KOPT-K1 (cell line): ENCODE measurements around the gene DMKN.

Experiments used
- H3K27ac ChIP-seq: fragments of 200-600 bp; sonication (generic); 2 replicates; pipeline ENCODE4 v1.5.1; 2016; ENCODE audit warnings: antibody characterized with exemption, mild to moderate bottlenecking, low read depth, low read length; ENCODE audit not compliant: poor library complexity, severe bottlenecking
- H3K36me3 ChIP-seq: fragments of 200-600 bp; sonication (generic); 2 replicates; pipeline ENCODE4 v1.5.1; 2017; ENCODE audit warnings: antibody characterized with exemption, mild to moderate bottlenecking, low read length, moderate library complexity; ENCODE audit not compliant: insufficient read depth
- H3K9me3 ChIP-seq: fragments of 200-600 bp; sonication (generic); 2 replicates; pipeline ENCODE4 v1.5.1; 2017; ENCODE audit warnings: antibody characterized with exemption, low read length, mild to moderate bottlenecking; ENCODE audit not compliant: insufficient read depth, poor library complexity, severe bottlenecking

Gene DMKN

GRCh38 chr19:35553385-35554000 is 40.0 kb upstream of the DMKN start:
- Histone ChIP-seq H3K27ac (no peak overlapping the region), H3K9me3 (no peaks in the 10 kb centered on the region), H3K36me3 (no peaks in the 10 kb centered on the region)

- no peak overlapping the region for H3K27ac ChIP-seq
- no peaks in the 10 kb centered on the region for H3K36me3 ChIP-seq
- no peaks in the 10 kb centered on the region for H3K9me3 ChIP-seq
Observed at GRCh38 chr19:35552534-35553384, 39.3 kb upstream of the DMKN start.

GRCh38 chr19:35551091-35551810 is 37.8 kb upstream of the DMKN start:
- Histone ChIP-seq H3K27ac (no peak overlapping the region), H3K9me3 (no peaks in the 10 kb centered on the region), H3K36me3 (no peaks in the 10 kb centered on the region)

GRCh38 chr19:35549879-35550523 is 36.6 kb upstream of the DMKN start:
- Histone ChIP-seq H3K9me3 (no peaks in the 10 kb centered on the region), H3K36me3 (no peaks in the 10 kb centered on the region), H3K27ac (no peak overlapping the region)

GRCh38 chr19:35549174-35549788 is 35.8 kb upstream of the DMKN start:
- H3K9me3 ChIP-seq, result no peaks in the 10 kb centered on the region
- no peaks in the 10 kb centered on the region for H3K36me3 ChIP-seq
- H3K27ac ChIP-seq, result no peak overlapping the region

GRCh38 chr19:35546532-35546931 is 33.1 kb upstream of the DMKN start:
- H3K9me3 ChIP-seq, result no peaks in the 10 kb centered on the region
- H3K36me3 ChIP-seq, result no peaks in the 10 kb centered on the region
- H3K27ac ChIP-seq, result peak overlapping the region; percentile 71

- H3K36me3 ChIP-seq, result no peaks in the 10 kb centered on the region
- H3K9me3 ChIP-seq, result no peaks in the 10 kb centered on the region
- peak overlapping the region; percentile 71 for H3K27ac ChIP-seq
Observed at GRCh38 chr19:35545855-35546381, 32.5 kb upstream of the DMKN start.

- H3K27ac ChIP-seq, result peak within 1 kb of the TSS; percentile 71
- H3K9me3 ChIP-seq, result no peaks in the 10 kb centered on the region
- no peaks in the 10 kb centered on the region for H3K36me3 ChIP-seq
Observed at GRCh38 chr19:35545001-35545854, 31.8 kb upstream of the DMKN start, which contains the start of gene TMEM147. TSS of gene TMEM147 (plus strand) at chr19:35545626. CDS start at chr19:35545740, 114 bp downstream.

- Histone ChIP-seq H3K9me3 (no peaks in the 10 kb centered on the region), H3K36me3 (no peaks in the 10 kb centered on the region), H3K27ac (no peak overlapping the region)
Observed at GRCh38 chr19:35544110-35544802, 30.8 kb upstream of the DMKN start.

- H3K9me3 ChIP-seq, result no peaks in the 10 kb centered on the region
- H3K36me3 ChIP-seq, result no peaks in the 10 kb centered on the region
Observed at GRCh38 chr19:35543280-35544109, 30.0 kb upstream of the DMKN start.

GRCh38 chr19:35542209-35542608 is 28.8 kb upstream of the DMKN start:
- H3K36me3 ChIP-seq, result no peaks in the 10 kb centered on the region
- H3K27ac ChIP-seq, result no peak overlapping the region
- H3K9me3 ChIP-seq, result no peaks in the 10 kb centered on the region

More at GRCh38 chr19:35543280-35544109, 30.0 kb upstream of the DMKN start:
- H3K27ac ChIP-seq, result no peak overlapping the region

- H3K9me3 ChIP-seq, result no peaks in the 10 kb centered on the region
- H3K27ac ChIP-seq, result no peak overlapping the region
- H3K36me3 ChIP-seq, result no peaks in the 10 kb centered on the region
Observed at GRCh38 chr19:35540356-35540927, 27.0 kb upstream of the DMKN start.
